Stimulated activated CD8-positive, alpha-beta memory T cell treated with anti-CD3 and anti-CD28 coated beads, Interleukin-4, amount 100 ng/mL, for 1 hour (primary cell): Measurements from ENCODE around the gene CSPG4.
A peak's percentile ranks its signal among the peaks of the same experiment; 100 is the strongest.
"Not testable (repeated sequence)": the region's sequence is repeated elsewhere in the genome, so short reads cannot be mapped to it uniquely, and the experiment has no call there.

Source experiments
- DNase-seq, 2 donors: peaks; one replicate each; pipeline ENCODE4 v3.0.0-alpha.2; 2020; ENCODE audit warnings: low read depth in 2 of 2, low spot score in 1 of 2

CSPG4 gene

DNA sequence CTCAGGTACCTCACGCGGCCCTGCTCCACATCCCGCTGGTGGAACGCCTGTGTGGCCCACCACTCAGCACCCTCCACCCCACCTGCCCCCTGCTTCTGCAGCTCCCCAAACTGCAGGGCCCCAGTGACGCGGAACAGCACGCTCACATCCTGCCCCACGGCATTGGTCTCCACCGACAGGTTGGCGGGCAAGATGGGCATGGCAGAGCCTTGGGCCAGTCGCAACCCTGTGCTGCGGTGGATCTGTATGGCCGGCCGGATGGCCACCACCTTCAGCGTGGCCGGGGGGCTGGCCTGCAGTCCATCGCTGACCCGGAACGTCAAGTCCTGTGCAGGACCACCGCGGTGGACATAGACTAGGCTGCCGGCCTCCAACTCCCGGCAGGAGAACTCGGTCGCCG is 23.8 kb downstream of the CSPG4 start:
- no peak for DNase-seq

DNA sequence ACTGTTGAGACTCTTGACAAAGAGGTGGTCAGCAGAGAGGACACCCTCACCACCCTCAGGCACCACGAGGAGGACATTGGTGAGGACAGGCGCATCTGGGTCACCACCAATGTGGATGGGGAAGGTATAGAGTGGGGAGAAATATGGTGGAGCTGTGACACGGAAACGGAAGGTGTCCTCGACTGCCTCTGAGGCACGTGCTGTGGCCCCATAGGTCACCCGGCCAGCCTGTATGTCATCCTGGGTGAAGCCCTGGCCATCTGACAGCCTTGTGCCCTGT is 24.4 kb downstream of the CSPG4 start:
- no peak for DNase-seq

DNA sequence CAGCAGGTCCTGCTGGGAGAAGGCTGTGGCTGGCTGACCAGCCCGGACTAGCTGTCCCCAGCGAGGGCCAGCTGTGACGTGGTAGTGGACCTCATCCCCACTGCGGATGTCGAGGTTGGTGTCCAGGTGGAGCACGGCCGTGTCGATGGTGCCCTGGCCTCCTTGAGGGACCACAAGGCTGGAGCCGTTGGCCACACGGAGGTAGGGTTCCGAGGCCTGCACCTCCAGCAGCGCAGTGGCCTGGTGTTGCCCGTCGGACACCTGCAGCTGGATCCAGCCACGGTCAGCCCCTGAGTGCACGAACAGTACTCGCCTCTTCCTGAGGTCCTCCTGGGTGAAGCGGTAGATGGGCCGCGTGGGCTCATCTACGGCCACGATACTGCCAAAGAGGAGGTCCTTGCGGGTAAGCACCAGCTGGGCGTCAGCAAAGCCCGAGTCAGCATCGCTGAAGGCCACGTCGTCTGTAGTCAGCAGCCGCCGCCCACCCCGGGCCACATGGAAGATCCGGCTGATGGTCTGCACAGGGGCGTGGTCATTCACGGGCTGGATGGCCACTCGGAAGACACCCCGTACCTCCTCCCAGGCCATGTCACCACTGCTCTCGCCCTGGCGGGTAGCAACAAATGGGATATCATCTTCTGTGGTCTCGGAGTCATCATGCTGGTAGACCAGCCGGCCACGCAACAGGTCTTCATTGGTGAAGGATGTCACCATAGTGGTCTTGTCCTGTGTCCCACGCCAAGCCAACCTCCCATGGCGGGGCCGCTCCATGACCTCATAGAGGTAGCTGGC is 25.0 kb downstream of the CSPG4 start:
- no peak for DNase-seq

DNA sequence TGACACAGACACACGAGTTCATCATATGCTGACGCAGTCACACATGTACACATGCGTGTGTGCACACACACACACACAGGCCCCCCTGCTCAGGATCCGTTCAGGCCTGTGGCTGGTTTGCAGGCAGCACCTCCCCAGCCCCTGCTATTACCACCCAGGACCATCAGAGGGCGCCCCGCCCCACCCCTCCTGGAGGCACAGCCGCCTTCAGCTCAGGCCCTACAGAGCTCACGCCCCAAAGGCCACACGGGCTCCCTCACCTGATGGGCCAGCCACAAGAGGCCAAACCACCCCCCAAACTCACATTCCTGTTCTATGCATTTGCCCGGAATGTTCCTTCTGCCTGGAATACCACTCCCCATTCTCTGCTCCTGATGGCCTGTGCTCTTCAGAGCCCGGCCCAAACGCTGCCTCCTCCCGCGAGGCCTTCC is 26.4 kb downstream of the CSPG4 start:
- DNase-seq = peak; percentile 38 to 59

DNA sequence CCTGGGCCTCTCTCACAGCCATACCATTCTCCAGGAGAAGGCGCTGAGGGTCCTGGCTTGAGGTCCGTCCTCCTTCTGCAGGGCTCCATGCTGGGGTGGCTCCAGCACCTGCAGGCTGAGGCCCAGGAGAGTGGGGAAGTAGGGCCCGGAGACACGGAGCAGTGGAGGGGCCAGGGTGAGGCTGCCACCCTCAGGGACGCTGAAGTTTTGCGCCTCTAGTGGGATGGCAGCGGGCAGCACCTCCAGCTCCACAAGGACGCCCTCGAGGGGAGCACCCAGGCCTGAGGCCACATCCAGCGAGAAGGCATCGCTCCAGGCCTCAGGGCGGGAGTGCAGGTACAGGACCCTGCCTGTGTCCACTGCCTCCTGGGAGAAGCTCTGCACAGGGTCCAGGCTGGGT is 27.5 kb downstream of the CSPG4 start:
- DNase-seq = no peak

DNA sequence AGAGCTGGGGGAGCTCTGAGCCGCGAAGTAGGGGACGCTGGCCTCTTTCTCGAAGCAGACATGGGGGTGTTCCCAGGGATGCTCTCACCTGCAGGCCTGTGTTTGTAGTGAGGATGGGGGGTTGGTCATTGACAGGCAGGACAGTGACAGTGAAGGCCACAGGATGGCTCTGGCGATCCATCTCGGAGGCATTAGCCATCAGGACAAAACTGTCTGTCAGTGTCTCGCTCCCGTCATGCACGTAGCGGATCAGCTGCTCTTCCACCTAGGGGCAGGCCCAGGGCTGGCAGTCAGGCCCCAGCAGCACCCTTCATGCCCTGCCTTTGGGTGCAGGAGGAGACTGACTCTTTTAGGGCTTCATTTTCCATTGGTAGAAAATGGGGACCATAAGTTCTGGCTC is 28.0 kb downstream of the CSPG4 start:
- no peak for DNase-seq

DNA sequence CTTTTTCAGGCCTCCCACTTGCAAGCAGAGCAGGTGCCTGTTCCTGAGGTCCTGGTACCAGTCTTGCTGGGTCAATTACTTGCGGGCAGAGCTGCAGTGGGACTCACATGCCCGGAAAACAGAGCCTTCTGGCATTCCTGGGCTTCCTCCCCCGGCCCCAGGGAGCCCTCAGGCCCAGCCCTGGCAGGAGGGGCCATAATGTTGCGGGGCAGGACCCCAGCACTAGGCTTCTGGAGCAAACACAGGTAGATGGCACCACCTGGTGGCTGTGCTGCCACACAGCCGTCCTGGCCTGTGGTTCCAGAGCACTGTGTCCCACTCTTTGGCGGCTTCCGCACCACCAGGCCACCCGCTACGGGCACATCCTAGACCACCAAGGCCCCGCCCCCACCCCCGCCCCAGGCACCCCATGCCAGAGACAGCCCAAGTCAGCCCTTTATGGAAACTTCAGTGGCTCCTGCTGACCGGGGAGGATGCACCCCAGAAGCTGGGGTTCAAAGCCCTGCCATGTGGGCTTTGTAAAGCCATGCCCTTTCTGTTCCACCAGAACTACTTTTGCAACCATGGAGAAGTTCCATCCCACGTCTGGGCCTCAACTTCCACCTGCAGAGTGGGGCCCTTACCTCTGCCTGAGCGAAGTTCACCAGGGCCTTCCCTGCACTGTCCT is 28.9 kb downstream of the CSPG4 start:
- peak; percentile 15 to 39 for DNase-seq

DNA sequence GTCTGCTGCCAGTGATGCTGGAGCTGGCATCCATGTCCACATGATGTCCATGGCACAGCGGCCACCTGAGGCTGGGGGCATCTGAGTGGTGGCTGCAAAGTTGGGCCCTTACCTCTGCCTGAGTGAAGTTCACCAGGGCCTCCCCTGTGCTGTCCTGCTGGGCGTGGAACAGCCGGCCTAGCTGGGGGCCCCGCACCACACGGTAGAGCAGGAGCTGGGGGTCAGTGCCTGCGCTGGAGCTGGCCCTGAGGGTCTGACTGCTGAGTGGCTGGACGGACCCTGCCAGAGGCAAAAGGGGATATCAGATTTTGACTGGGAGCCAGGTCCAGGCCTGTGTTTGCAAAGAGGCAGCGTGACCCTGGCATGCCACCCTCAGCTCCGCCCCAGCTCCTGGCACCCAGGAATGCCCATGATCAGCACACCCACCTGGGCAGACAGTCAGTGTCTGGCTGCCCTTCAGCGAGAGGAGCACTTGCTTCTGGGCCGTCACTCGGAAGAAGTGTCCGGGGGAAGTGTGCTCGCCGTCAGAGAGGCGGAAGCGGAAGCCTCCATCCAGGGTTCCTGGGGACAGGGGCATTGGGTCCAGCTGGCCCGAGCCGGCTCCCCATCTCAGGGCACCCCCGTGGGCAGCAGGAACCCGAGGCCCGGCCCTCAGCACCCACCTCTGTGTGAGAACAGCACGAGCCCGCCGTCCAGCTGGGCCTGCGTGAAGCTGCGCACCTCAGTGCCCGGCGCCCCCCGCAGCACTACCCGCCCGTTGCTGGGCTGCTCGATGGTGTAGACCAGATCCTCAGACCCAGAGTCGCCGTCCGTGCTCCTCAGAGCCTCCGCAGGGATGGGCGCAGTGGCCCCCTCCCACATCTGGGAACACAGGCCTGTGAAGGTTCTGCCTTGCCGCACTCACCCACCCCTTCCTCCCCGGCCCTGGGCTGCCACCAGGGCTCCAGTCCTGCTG is 30.2 kb downstream of the CSPG4 start:
- no peak for DNase-seq

DNA sequence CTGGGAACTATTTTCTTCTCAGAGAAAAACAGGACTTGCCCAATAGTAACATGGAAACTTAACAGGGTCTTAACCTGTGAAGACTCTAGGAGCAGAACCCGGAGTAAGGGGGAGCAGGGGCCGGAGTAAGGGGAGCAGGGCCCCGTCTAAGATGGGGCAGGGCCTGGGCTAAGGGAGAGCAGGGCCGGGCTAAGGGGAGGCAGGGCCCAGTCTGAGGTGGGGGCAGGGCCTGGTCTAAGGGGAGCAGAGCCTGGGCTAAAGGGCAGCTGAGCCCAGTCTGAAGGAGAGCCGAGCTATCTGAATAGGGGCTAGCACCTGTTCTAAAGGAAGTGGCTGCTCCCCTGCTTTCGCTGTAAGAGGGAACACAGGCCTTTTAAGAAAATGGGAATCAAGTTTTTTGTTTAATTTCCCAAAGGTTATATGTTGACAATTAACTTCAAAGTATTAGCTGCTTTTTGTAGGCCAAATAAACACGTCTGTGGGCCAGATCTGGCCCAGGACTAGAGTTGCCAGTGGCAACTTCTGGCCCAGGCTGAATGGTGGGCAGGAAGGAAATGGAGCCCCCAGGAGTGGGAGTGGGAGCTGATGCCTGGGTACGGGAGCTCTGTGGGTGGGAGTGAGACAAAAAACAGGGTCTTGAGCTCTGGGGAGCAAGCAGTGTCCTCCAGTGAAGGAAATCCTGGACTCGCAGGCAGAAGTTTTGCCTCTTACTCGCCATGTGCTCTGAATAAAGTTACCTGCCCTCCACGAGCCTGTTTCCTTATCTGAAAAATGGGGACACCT is 32.5 kb downstream of the CSPG4 start:
- no peak for DNase-seq

DNA sequence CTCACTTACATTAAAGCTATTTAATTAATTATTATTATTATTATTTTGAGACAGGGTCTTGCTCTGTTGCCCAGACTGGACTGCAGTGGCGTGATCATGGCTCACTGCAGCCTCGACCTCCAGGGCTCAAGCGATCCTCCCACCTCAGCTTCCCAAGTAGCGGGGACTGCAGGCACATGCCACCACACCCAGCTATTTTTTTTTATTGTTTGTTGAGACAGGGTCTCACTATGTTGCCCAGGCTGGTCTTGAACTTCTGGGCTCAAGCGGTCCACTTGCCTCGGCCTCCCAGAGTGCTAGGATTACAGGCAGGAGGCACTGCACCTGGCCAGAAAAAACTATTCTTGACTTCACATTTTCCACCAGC is 34.3 kb downstream of the CSPG4 start:
- DNase-seq = not testable (repeated sequence)

DNA sequence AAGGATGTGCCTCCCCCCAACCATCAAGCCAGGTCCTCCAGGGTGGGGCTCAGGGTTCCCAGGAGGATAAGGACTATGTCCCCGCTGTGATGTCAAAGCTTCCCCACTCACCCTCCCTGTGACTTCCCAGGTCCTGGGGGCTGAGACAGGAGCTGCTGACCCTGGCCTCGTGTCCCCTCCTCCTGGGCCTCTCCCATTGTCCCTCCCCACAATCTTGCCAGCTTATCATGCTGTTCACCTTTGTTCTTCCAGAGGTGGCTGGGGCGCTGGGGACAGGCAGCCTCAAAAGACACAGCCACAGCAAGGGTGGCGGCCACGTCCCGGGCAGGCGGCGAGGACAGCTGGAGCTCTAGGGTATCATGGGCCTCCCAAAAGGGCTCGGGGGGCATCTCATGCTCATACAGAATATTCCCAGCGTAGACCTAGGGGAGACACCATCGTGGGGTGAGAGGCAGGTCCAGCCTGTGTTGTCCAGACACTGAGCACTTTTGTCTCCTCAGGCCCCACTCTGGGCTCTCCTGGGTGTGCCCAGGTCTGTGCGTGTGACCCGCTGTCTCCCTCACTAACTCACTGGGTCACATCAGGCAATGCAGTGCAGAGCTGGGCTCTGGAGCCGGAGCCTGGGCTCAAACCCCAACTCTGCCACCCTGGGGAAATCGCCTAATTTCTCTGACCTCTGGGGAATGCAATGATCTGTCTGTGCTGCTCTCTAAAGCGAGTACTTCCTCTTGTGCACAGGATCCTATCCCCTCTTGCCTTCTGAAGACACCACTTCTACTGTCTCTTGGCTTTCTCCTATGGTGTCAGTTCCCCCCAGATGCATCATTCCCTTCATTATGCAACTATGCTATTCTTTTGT is 35.0 kb downstream of the CSPG4 start:
- no peak for DNase-seq

DNA sequence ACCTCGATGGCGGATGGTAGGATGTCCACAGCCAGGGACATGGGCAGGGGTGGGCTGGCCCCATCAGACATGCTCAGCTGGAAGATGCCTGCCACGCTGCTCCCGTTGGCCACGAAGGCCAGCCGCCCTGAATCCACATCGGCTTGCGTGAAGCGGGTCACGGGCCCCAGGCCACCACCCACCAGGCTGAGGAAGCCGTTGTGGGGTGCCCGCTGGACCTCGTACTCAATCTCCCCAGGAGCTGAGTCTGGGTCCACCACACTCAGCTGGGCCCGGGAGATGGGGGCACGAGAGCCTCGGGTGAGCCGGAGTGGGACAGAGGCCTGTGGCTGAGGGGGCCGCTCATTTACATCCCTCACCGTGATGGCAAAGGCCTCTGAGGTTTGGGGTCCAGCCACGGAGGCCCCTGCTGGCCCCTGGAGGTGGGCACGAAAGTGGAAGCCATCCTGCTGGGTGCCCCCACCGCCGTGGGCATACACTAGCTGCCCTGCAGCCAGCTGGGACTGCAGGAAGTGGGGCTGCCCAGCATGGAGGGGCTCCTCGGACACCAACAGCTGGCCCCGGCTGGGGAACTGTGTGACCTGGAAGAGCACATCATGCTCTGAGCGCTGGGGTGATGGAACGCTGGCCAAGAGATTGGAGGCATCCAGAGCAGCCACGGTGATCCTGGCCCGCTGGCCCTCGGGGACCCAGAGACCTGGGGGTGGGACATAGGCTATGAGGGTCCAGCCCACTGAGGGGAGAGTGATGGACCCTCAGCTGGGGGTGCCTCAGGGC is 35.8 kb downstream of the CSPG4 start:
- no peak for DNase-seq

DNA sequence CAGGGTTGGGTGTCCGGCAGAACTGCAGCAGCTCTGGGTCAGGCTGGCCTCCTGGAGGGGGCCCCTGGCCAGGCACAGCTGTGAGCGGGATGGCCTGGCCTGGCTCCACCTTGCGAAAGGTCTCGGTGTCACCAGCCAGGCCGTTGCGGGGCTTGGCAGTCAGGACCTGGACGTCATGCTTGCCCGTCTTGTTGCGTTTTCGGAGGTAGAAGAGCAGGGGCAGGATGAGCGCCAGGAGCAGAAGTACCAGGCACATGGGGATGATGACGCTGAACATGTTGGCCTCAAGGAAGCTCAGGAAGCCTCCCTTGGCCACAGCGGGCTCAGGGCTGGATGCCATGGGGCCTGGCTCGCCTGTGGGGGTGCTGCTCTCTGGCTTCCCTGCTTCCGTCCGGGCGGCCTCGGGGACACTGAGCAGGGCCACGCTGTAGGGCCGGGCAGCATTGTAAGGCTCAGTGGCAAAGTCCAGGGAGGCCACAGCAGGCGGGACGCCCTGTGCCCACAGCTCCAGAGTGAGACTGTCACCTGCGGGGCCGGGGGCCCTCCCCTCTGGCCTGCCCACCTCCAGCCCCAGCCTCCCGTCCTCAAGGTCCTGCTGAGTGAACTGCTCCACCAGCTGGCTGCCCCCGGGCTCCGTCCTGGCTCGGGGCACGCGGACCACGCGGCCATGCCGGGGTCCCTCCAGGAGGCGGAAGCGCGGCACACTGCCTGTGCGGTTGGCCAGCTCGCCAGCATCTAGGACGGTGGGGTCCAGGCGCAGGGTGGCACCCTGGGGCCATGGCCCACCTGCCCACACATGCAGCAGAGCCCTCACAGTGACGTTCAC is 36.9 kb downstream of the CSPG4 start:
- no peak for DNase-seq

DNA sequence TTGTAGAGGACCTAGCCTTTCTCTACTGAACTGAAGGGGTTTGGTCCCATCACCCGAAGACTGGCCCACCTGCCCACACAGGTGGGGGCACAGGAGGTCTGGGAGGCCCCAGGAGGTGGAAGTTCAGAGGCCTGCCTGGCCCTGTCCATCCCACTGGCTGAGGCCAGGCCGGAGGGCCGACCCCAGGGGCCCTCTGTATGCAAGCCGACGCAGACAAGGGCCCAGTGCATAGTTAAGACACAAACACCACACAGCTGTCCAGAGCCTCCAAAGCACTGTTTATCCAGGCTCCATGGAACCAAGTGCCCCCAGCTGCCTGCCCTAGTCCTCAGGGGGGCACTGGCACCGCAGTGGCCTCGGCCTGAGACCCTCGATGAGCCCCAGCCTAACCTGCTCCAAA is 38.3 kb downstream of the CSPG4 start:
- no peak for DNase-seq

DNA sequence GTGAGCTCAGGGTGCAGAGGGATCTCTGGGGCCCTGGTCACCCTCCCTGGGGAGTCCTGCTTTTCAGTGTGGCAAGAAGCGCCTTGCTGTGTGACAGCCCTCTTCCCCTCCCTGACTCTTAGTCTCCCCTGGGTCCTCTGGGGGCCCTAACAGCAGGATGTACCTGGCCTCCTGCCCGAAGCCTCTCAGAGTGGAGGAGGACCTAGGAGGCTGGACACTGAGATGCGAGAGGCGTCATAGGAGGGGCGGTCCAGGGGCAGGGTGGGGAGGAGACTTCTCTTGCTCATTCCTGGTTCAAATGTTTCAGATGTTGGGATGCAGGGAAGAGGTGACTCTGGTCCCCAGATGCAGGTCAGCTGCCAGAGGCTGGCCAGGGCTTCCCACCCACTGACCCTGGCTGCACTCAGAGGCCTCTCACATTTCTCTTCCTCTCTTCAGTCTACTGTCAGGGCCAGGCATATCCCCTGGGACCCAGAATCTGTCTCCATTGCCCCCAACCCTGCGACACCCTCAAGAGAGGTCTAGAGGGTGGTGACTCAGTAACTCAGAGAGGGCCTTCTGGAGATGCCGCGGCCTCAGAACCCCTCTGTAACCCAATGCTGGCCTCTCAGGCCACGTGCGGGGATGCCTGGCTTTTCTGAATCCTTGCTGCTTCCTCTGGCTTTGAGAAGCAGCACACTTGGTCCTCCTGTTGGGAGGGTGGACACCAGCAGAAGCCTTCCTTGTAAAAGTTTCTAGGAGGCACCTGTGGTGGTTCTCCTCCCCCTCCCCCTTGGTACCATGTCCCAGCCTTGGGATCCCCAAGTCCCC is 39.0 kb downstream of the CSPG4 start:
- DNase-seq = no peak

DNA sequence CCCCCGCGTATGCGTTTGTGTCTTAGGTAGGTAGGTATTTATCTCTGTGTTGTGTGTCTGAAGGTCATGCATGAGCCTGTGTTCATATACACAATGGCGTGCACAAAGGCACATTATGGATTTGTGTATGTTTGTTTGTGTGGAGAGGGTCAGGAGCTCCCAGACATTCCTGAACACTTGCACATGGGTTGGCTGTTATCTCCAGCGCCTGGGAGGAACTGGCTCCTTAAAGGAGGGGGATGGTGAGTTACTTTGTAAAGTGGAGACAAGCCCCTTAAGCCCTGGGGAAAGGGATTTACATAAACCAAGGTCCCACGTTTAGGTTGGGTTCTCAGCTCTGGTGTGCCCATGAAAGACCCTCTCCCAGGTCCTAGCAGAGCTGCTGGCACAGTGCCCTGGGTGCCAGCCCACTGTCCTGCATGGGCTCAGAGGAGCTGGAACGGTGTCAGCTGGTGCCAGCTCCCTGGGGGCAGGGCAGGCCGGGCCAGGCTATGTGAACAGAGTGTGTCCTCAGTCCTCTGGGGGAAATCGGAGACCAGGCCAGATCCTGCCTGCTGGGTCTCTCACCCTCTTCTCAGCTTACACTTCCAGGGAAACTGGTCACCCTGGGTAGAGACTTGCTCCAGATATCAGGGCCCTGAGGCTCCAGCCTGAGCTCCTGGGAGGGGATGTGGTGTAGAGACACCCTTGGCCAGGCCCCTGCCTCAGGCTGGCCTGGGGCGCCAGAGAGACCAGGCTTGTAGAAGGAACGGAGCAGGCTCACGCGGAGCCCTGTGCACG is 39.8 kb downstream of the CSPG4 start:
- no peak for DNase-seq
